HG03175 (cell line): ENCODE measurements around the gene CPSF7.
"Not testable (repeated sequence)": the region's sequence is repeated elsewhere in the genome, so short reads cannot be mapped to it uniquely, and the experiment has no call there.

Source experiments
- ATAC-seq: cut with Tn5 transposase; IDR thresholded peaks from one replicate; pipeline ENCODE4 v1.9.1; 2021; ENCODE audit warnings: mild to moderate bottlenecking, moderate library complexity; ENCODE audit not compliant: unreplicated experiment

CPSF7 gene, protein sequence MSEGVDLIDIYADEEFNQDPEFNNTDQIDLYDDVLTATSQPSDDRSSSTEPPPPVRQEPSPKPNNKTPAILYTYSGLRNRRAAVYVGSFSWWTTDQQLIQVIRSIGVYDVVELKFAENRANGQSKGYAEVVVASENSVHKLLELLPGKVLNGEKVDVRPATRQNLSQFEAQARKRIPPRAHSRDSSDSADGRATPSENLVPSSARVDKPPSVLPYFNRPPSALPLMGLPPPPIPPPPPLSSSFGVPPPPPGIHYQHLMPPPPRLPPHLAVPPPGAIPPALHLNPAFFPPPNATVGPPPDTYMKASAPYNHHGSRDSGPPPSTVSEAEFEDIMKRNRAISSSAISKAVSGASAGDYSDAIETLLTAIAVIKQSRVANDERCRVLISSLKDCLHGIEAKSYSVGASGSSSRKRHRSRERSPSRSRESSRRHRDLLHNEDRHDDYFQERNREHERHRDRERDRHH

DNA sequence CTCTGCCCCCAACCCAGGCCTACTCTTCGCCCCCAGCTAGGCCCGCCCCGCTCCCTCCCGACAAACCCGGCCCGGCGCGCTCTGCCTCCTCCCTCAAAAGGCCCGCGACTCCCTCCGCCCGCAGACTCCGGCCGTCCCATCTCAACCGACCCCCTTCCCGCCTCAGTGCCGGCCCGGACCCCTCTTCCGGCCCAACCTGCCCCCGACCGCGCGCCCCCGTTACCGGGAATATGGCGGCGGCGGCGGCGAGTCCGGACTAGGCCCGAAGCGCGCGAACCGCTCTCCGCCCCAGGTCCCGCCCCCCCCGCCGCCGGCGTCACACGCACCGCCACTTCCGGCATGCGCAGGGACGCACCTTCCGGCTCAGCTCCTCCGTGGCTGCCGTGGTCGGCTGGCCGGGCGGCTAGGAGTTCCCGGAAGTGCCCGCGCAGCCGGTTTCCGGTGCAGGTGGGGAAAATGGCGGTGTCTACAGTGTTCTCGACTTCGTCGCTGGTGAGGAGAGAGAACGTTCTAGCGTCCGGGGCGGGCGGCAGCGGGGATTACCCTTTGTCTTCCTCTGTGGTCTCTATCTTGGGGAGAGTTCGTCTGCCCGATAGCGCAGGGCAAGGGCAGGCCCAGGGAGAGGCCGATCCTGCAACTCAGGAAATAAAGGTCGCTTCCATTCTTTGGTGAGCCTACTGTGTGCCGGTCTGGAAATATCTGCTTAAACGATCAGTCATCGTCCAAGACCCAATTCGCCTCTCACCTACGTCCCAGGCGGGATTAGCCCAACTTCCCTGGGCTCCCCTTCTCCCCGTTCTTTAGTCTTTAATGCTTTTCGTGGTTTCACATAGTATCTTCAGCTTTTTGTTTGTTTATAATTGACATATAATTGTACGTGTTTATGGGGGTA, at the start of gene CPSF7, which contains the start of gene SDHAF2:
CPSF7 (minus strand) TSS at position 285 of the 892 bp plus-strand sequence. CDS start 740 bp downstream, outside the sequence.
SDHAF2 (plus strand) TSS at position 434 of the 892 bp plus-strand sequence; CDS start at position 457, 23 bp downstream.
- ATAC-seq, result peak; percentile 93

GRCh38 chr11:61477727-61478148, 48.0 kb upstream of the CPSF7 start:
- no peak for ATAC-seq

GRCh38 chr11:61477126-61477525, 47.4 kb upstream of the CPSF7 start:
- ATAC-seq, result no peak

DNA sequence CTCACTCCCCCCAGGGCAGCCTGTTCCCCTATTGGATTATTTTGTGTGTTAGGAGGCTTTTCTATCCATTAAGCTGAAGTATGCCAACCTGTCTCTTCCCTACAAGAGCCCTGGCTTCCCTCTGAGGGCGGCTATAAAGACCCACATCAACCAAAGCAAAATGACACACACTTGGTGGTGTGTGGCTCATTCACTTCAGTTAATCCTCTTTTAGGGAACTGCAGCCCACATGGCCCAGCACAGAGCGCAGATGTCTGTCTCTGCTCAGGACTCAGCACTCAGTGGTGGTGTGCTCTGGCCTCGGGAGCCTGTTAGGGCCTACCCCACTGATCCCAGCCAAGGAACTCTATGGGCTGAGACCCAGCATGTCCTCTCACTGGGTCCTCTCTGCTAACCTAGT, 46.6 kb upstream of the CPSF7 start:
- ATAC-seq, result no peak

GRCh38 chr11:61475433-61475832, 45.7 kb upstream of the CPSF7 start:
- ATAC-seq, result no peak

DNA sequence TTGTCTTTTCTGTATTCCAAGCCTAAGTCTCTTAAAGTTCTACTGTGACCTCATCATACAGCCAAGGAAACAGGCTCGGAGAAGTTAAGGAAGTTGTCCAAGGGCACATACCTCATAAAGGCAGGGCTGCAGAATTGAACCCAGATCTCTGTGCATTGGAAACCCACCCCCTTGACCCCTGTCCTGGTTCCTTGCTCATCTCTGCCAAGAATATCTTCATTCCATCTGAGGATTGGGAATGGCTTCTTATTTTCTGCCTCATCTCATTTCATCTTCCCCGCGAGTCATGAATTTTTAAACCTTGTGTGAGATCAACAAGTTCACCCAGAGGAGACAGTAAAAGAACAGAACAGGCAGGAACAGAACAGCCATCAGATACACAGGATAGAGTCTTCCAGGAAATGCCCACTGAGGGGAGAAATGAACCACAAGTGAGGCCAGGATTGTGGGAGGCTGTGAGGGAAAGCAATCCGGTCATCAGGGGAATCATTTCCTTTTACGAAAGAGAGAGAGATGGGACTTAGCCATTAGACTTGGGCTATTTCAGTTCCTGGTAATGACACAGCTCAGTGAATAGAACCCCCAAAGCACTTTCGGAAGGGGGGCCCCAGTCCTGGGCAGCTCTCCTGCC, 44.4 kb upstream of the CPSF7 start:
- no peak for ATAC-seq

DNA sequence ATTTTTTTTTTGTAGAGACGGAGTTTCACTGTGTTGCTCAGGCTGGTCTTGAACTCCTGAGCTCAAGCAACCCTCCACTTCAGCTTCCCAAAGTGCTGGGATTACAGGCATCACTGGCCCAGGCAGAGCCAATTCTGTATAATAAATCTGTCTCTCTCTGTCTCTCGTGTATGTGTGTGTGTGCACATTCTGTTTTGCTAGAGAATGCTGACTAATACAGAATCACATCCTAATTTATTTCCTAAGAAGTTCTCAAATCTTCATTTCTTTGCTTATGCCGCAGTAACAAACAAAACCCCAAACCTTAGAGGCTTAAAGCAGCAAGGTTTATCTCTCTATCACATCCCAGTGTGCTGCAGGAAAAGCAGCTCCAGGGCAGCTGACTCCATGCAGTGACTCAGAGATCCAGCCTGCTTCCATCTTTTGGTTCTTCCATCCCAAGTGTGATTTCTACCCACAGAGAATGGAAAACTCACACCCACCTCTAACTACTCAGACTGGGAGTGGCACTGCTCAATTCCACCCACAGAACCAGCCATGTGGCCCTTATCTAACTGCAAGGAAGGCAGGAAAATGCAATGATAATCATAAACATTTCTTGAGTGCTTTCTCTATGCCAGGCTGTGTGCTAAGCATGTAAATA, 43.7 kb upstream of the CPSF7 start:
- no peak for ATAC-seq

GRCh38 chr11:61472868-61473267, 43.1 kb upstream of the CPSF7 start:
- ATAC-seq, result no peak

DNA sequence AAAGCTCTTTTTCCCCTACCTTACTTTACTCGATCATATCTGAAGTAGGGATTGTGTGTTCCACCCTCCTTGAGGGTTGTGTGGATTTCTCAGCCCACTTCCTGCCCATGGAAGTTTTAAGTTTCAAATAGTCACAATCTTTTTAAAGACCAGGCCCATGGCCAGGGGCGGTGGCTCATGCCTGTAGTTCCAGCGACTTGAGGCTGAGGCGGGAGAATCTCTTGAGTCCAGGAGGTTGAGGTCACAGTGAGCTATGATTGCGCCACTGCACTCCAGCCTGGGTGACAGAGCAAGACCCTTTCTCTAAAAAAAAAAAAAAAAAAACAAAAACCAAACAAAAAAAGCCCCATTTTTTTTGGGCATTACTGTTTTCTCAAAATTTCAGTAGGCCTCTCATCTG, 42.5 kb upstream of the CPSF7 start:
- no peak for ATAC-seq

DNA sequence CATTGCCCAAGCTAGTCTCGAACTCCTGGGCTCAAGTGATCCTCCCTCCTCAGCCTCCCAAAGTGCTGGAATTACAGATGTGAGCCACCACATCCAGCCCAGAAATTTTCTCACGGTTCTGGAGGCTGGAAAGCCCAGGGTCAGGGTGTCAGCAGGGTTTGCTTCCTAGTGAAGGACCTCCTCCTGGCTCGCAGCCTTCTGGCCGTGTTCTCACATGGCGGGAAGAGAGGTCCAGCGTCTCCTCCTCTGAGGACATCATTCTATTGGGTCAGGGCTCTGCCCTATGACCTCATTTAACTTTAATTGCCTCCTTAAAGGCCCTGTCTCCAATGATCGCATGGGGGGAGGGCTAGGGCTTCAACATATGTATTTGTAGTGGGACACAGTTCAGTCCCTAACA, 38.2 kb upstream of the CPSF7 start:
- ATAC-seq, result no peak

GRCh38 chr11:61467602-61468001, 37.8 kb upstream of the CPSF7 start:
- not testable (repeated sequence) for ATAC-seq

DNA sequence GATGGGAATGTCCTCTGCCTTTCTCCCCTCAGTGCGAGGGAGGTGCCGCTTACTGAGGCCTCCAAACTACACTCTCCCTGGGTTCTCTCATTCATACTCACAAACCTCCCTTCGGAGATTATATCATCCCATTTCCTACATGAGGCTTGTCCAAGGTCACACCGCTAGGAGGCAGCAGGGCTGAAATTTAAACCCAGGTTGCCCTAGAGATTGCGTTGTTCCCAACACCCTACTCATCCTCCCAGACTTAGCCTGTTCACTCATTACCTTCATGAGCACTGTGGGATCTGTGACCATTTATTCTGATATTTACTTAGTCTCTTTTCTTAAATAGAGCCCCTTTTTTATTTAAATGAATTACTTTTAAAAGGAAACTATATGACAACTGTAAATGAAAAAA, 31.2 kb upstream of the CPSF7 start:
- ATAC-seq, result no peak

DNA sequence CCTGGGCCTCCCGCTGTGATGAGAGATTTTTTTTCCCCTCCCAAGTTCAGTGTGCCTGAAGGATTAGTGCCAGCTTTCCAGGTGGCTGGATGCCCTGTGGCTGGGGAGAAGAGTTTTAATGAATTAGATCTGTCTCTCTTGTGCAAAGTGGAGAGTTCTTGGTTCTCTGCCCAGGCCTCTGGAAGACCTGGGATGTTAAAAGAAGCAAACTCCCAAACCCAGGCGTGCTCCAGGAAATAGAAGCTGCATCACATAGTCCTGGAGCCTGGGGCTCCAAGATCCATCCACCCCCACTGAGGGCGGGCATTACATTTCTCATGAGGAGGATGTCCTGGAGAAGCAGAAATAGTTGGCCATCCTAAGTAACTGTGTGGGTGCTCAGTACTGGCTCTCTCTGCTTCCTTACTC, 30.7 kb upstream of the CPSF7 start:
- ATAC-seq, result no peak

DNA sequence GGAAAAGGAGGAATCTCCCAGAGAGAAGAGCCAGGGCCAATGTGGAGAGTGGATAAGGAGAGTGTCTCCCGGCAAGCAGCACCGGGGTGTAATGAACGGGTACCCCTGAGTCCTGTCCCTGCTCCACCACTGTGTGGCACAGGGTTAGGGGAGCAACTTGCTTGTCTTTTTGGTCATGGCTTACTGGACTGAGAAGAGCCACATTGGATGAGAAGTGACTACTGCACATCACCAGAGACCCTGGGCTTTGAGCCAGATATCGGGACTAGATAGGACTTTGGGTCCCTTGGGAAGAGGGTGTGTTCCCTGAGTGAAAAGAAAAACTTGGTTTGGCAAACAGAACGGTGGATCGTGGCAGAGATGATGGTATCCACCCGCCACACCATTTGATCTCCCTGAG, 24.7 kb upstream of the CPSF7 start:
- ATAC-seq, result no peak

DNA sequence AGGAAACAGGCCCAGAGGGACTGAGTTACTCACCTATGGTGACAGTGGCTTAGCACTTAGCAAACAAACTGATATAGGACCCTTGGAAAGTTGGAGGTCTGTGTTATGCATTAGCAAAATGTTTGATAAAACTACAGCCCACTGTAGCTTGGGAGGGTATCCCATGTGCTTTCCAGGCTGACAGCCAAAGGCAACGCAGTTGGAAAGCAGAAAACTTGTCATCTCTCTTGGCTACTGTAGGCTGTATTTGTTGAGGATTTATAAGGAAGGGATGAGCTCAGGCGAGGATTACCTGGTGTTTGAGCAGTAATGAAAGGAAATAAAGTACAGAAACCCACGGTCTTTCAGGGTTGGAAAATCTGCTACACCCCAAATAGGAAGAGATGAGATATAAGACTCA, 23.9 kb upstream of the CPSF7 start:
- no peak for ATAC-seq

DNA sequence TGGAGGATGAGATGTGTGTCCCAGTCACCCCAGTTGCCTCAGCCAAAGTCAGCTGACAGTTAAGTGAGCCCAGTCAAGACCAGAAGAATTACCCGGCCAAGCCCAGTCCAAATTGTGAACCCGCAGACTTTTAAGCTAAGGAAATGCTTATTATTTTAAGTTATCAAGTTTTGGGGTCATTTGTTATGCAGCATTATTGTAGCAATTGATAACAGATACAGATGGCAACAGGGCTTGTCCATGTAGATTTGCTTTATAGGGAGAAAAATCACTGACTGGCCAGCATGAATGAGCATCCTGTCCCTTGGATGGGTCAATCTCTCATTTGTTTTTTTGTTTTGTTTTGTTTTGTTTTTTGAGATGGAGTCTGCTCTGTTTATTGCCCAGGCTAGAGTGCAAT, 23.1 kb upstream of the CPSF7 start:
- no peak for ATAC-seq

- ATAC-seq, result no peak
Observed at GRCh38 chr11:61448552-61448927, 18.8 kb upstream of the CPSF7 start.

- no peak for ATAC-seq
Observed at GRCh38 chr11:61447601-61448551, 18.1 kb upstream of the CPSF7 start.

GRCh38 chr11:61446211-61446651, 16.5 kb upstream of the CPSF7 start:
- ATAC-seq, result no peak

GRCh38 chr11:61445516-61445915, 15.7 kb upstream of the CPSF7 start:
- no peak for ATAC-seq
